Endothelial cell (in vitro differentiated cells): ENCODE measurements around the gene SUV39H2. TPM values are rescaled to one million over a fixed set of nuclear protein-coding genes. Genes with fewer than 3 reads are reported as not detected.

Experiments
- DNase-seq: peaks from one replicate; pipeline ENCODE4 v3.0.0; 2021; ENCODE audit warnings: low spot score
- H3K27ac Mint-ChIP-seq: one replicate; pipeline ENCODE4 v1.8.0; 2021; ENCODE audit warnings: mixed read lengths, inconsistent platforms; ENCODE audit not compliant: unreplicated experiment
- H3K27me3 Mint-ChIP-seq: one replicate; pipeline ENCODE4 v1.8.0; 2021; ENCODE audit warnings: mild to moderate bottlenecking, moderate library complexity, mixed read lengths, inconsistent platforms; ENCODE audit not compliant: unreplicated experiment
- H3K36me3 Mint-ChIP-seq: one replicate; pipeline ENCODE4 v1.8.0; 2021; ENCODE audit warnings: mild to moderate bottlenecking, low read depth, mixed read lengths, inconsistent platforms; ENCODE audit not compliant: unreplicated experiment
- H3K4me1 Mint-ChIP-seq: one replicate; pipeline ENCODE4 v1.8.0; 2021; ENCODE audit warnings: mild to moderate bottlenecking, mixed read lengths, inconsistent platforms; ENCODE audit not compliant: unreplicated experiment
- H3K4me3 Mint-ChIP-seq: one replicate; pipeline ENCODE4 v1.8.0; 2021; ENCODE audit warnings: mild to moderate bottlenecking, mixed read lengths, inconsistent platforms; ENCODE audit not compliant: unreplicated experiment
- H3K9me3 Mint-ChIP-seq: one replicate; pipeline ENCODE4 v1.8.0; 2021; ENCODE audit warnings: mixed read lengths, inconsistent platforms; ENCODE audit not compliant: unreplicated experiment
- total RNA-seq: library from RNA; stranded (reverse); fragmentation: NEBNext Ultra II Directional; extraction: Animal tissue kit (Norgen Biotek cat#: 25700); gene quantifications from one replicate; pipeline ENCODE4 v1.2.1, GENCODE V29; 2021; ENCODE audit not compliant: unreplicated experiment
- TF ChIP-seq, protein P1 (sequence below): fragments of 200-600 bp; sonication (generic); IDR thresholded peaks from one replicate; pipeline ENCODE4 v1.5.0; 2021; ENCODE audit warnings: antibody characterized with exemption; ENCODE audit not compliant: unreplicated experiment

Gene SUV39H2
- total RNA-seq, 1 donor from 2014 or later = 15.6 TPM

DNA sequence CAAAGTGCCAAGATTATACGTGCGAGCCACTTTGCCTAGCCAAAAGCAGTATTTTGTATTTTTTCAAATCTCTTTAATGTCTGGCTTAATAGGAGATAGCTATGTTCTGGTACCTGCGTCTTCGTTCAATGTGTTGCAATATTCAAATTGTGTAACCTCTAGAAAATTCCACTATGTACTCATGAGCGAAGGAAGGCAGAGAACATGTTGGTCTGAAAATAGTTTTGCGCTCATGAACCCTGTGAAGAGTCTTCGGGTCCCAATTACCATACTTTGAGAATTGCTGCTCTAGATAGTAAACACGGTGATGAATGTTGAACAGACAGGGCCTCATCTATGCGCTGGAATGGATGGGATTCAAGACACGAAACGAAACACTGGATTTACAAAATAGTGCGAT, 2.7 kb upstream of the SUV39H2 start:
- H3K27ac Mint-ChIP-seq = peak overlapping the region; percentile 59
- no peaks in the 10 kb centered on the region for H3K36me3 Mint-ChIP-seq
- H3K27me3 Mint-ChIP-seq = peaks cover 13% of the 10 kb centered on the region
- no peaks in the 10 kb centered on the region for H3K9me3 Mint-ChIP-seq
- TF ChIP-seq, protein P1, sequence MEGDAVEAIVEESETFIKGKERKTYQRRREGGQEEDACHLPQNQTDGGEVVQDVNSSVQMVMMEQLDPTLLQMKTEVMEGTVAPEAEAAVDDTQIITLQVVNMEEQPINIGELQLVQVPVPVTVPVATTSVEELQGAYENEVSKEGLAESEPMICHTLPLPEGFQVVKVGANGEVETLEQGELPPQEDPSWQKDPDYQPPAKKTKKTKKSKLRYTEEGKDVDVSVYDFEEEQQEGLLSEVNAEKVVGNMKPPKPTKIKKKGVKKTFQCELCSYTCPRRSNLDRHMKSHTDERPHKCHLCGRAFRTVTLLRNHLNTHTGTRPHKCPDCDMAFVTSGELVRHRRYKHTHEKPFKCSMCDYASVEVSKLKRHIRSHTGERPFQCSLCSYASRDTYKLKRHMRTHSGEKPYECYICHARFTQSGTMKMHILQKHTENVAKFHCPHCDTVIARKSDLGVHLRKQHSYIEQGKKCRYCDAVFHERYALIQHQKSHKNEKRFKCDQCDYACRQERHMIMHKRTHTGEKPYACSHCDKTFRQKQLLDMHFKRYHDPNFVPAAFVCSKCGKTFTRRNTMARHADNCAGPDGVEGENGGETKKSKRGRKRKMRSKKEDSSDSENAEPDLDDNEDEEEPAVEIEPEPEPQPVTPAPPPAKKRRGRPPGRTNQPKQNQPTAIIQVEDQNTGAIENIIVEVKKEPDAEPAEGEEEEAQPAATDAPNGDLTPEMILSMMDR = no peak
- DNase-seq = no peak
- H3K4me1 Mint-ChIP-seq = peaks cover 21% of the 10 kb centered on the region
- H3K4me3 Mint-ChIP-seq = peak overlapping the region; percentile 73

DNA sequence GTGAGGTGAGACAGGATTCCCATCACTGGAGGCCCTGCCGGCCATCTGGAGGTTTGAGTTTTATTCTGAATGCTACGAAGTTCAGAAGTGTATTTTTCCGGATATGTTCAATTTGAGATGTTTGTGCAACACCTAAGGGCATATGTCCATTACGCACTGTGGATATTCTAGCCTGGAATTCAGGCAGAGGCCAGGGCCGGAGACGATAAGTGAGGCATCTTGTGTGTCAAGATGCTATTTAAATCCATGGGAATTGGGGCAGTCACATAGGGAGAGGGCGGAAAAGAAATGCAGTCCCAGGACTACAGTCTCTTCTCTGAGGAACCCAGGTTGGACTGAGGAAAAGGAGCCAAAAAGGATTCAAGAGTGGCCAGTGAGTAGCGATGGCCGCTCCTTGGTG, 1.9 kb upstream of the SUV39H2 start:
- Mint-ChIP-seq H3K4me3 (peak overlapping the region; percentile 98), H3K27ac (peak overlapping the region; percentile 55), H3K27me3 (peaks cover 13% of the 10 kb centered on the region), H3K36me3 (no peaks in the 10 kb centered on the region), H3K4me1 (peaks cover 22% of the 10 kb centered on the region), H3K9me3 (no peaks in the 10 kb centered on the region)
- TF ChIP-seq, protein P1 = no peak
- no peak for DNase-seq

DNA sequence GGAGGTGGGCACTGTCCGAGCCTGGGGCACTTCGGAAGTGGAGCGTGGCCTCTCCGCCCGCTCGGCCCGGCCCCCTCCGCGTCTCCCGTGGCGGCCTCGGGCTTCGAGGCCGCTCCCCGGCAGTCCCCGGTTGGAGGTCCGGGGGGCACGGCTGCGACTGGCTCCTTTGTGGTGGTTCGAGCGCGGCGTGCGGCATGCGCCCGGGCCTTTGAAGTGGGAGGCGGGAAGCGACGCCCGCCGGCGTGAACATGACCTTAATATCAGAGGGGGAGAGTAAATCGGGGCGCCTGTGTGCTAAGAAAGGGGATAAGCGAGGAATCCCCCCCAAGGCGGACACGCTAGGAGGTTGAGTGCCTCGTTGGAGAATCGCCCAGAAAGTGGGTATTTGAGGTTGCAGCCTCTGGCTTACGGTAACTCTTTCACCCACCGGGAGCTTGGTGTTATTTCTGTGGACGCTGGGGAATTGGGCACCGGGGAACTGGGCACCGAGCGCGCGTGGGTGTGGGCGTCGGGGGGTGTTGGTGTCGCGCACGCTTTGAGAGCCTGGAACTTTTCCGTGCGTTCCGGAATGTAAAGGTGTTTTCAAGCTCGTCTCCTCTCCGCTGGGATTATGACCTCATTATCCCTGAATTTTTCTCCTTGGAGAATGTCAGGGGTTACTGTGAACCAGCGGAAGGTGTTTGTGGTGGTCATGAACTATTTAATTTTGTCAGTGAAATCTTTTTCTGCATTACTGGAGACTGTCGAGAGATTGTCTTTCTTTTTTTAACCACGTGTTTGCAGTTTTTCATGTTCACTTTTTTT, 660 bp downstream of the SUV39H2 start:
- Mint-ChIP-seq H3K4me1 (peaks cover 31% of the 10 kb centered on the region), H3K4me3 (peak overlapping the region; percentile 96), H3K9me3 (no peaks in the 10 kb centered on the region), H3K27ac (peak overlapping the region; percentile 91), H3K27me3 (peaks cover 13% of the 10 kb centered on the region), H3K36me3 (no peaks in the 10 kb centered on the region)
- no peak for DNase-seq
- TF ChIP-seq, protein P1 = no peak

DNA sequence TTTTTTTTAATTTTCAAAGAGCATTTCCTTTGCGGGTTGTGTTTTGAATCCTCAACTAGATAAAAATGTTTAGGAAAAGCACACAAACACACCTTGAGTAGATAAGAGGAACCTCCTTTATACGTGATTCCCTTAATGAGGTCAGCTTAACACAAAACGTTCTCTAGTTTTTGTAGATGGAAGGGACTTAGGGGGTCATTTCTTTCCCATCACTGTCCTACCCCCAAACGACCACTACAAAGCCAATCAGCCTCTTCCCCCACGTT, 1.2 kb downstream of the SUV39H2 start:
- DNase-seq = no peak
- Mint-ChIP-seq H3K9me3 (no peaks in the 10 kb centered on the region), H3K4me3 (peak overlapping the region; percentile 96), H3K4me1 (peaks cover 31% of the 10 kb centered on the region), H3K27me3 (peaks cover 13% of the 10 kb centered on the region), H3K27ac (peak overlapping the region; percentile 91), H3K36me3 (no peaks in the 10 kb centered on the region)
- TF ChIP-seq, protein P1 = no peak

DNA sequence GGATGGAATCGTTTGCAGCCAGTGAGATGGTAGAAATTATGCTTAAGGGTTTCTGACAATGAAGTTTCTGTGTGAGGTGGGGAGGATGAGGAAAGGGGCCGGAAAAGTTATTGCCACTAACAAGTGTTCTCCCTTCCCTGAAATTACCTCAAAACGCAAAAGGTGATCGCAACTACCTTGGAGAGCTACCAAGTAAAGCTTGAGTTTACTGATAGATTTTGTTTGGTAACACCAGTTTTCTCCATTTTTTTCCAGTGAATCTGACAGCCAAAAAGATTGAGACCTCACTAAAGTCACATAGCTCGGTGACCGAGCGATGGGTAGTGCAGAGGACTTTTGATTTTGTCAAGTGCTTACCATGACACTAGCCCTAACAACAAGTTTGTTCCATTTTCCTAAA, 1.6 kb downstream of the SUV39H2 start:
- H3K4me1 Mint-ChIP-seq = peaks cover 31% of the 10 kb centered on the region
- TF ChIP-seq, protein P1 = no peak
- peaks cover 13% of the 10 kb centered on the region for H3K27me3 Mint-ChIP-seq
- H3K27ac Mint-ChIP-seq = peak overlapping the region; percentile 14
- peak overlapping the region; percentile 96 for H3K4me3 Mint-ChIP-seq
- H3K36me3 Mint-ChIP-seq = no peaks in the 10 kb centered on the region
- H3K9me3 Mint-ChIP-seq = no peaks in the 10 kb centered on the region
- DNase-seq = no peak
